Large intestine (tissue), 3 donors: ENCODE results near the gene BCAP31. TPM values are rescaled to one million over a fixed set of nuclear protein-coding genes. Genes with fewer than 3 reads are reported as not detected.
A peak's percentile ranks its signal among the peaks of the same experiment; 100 is the strongest.
"Not testable (repeated sequence)": the region's sequence is repeated elsewhere in the genome, so short reads cannot be mapped to it uniquely, and the experiment has no call there.

Experiments used
- DNase-seq, 2 donors: peaks; one replicate each; pipeline versions ENCODE4 v3.0.0 to v3.0.0-alpha.2; 2013
- H3K27ac ChIP-seq: one replicate; pipeline ENCODE4 v1.5.1; 2013; ENCODE audit warnings: low read length
- H3K27me3 ChIP-seq: 2 replicates; pipeline ENCODE4 v1.6.1; 2013; ENCODE audit warnings: low read length; ENCODE audit not compliant: control insufficient read depth, insufficient read depth
- H3K36me3 ChIP-seq: 2 replicates; pipeline ENCODE4 v1.6.1; 2013; ENCODE audit warnings: low read length; ENCODE audit not compliant: control insufficient read depth, insufficient read depth
- H3K4me1 ChIP-seq: one replicate; pipeline ENCODE4 v1.6.1; 2013; ENCODE audit warnings: low read length; ENCODE audit not compliant: control insufficient read depth, insufficient read depth
- H3K4me3 ChIP-seq: one replicate; pipeline ENCODE4 v1.5.1; 2013; ENCODE audit warnings: low read length
- H3K9me3 ChIP-seq: one replicate; pipeline ENCODE4 v1.6.1; 2013; ENCODE audit warnings: mild to moderate bottlenecking, low read depth, low read length, moderate library complexity; ENCODE audit not compliant: control insufficient read depth
- WGBS: methylation state at CpG from one replicate; pipeline ENCODE4 v1.1.5; 2013; ENCODE audit warnings: low lambda C conversion rate; ENCODE audit not compliant: insufficient coverage; 5-methylcytosine and 5-hydroxymethylcytosine counted together
- polyA plus RNA-seq: library from polyadenylated mRNA; unstranded; fragments of 120-200 nt; gene quantifications from one replicate; pipeline ENCODE4 v1.2.1, GENCODE V29; 2013

BCAP31 gene
- polyA plus RNA-seq, 1 donor = 198 TPM

- Histone ChIP-seq H3K4me1 (peaks cover 10% of the 10 kb centered on the region), H3K4me3 (no peak overlapping the region), H3K36me3 (peaks cover 23% of the 10 kb centered on the region), H3K27me3 (no peaks in the 10 kb centered on the region), H3K9me3 (no peaks in the 10 kb centered on the region), H3K27ac (no peak overlapping the region)
- WGBS = no CpG with 5 or more reads among the region's 24 CpGs
- DNase-seq = peak in 1 of 2 donors; percentile 25
Measured at GRCh38 chrX:153692611-153693156, 31.5 kb downstream of the BCAP31 start.

- WGBS = no CpG with 5 or more reads among the region's 4 CpGs
- Histone ChIP-seq H3K4me3 (no peak overlapping the region), H3K4me1 (peaks cover 13% of the 10 kb centered on the region), H3K27ac (no peak overlapping the region), H3K36me3 (peaks cover 23% of the 10 kb centered on the region), H3K27me3 (no peaks in the 10 kb centered on the region), H3K9me3 (no peaks in the 10 kb centered on the region)
- DNase-seq = no peak
Measured at GRCh38 chrX:153692003-153692402, 32.2 kb downstream of the BCAP31 start.

GRCh38 chrX:153691032-153691827 lies 33.0 kb downstream of the BCAP31 start:
- H3K27ac ChIP-seq, H3K9me3 ChIP-seq, DNase-seq, H3K4me3 ChIP-seq, H3K27me3 ChIP-seq: not testable (repeated sequence)
- peaks cover 19% of the 10 kb centered on the region for H3K4me1 ChIP-seq
- WGBS = no CpG with 5 or more reads among the region's 21 CpGs
- peaks cover 23% of the 10 kb centered on the region for H3K36me3 ChIP-seq

- WGBS = no CpG with 5 or more reads among the region's 14 CpGs
- Histone ChIP-seq H3K4me1 (peaks cover 27% of the 10 kb centered on the region), H3K9me3 (no peaks in the 10 kb centered on the region), H3K4me3 (peak overlapping the region; percentile 47), H3K36me3 (peaks cover 19% of the 10 kb centered on the region), H3K27ac (peak overlapping the region; percentile 24), H3K27me3 (no peaks in the 10 kb centered on the region)
- no peak for DNase-seq
Measured at GRCh38 chrX:153690466-153690865, 33.7 kb downstream of the BCAP31 start.

- no peaks in the 10 kb centered on the region for H3K27me3 ChIP-seq
- DNase-seq = peak in 1 of 2 donors; percentile 32
- H3K4me1 ChIP-seq = peaks cover 33% of the 10 kb centered on the region
- peak overlapping the region; percentile 47 for H3K4me3 ChIP-seq
- no peaks in the 10 kb centered on the region for H3K9me3 ChIP-seq
- WGBS = no CpG with 5 or more reads among the region's 19 CpGs
- H3K36me3 ChIP-seq = peaks cover 16% of the 10 kb centered on the region
- peak overlapping the region; percentile 24 for H3K27ac ChIP-seq
Measured at GRCh38 chrX:153689654-153690465, 34.3 kb downstream of the BCAP31 start.

- Histone ChIP-seq H3K27me3 (no peaks in the 10 kb centered on the region), H3K4me3 (peak overlapping the region; percentile 47), H3K9me3 (no peaks in the 10 kb centered on the region), H3K4me1 (peaks cover 38% of the 10 kb centered on the region), H3K36me3 (peaks cover 15% of the 10 kb centered on the region), H3K27ac (peak overlapping the region; percentile 24)
- WGBS = no CpG with 5 or more reads among the region's 53 CpGs
- peak in 1 of 2 donors; percentile 20 for DNase-seq
Measured at GRCh38 chrX:153688911-153689590, 35.1 kb downstream of the BCAP31 start.

- no CpG with 5 or more reads among the region's 57 CpGs for WGBS
- no peak overlapping the region for H3K27ac ChIP-seq
- peak overlapping the region; percentile 28 for H3K4me3 ChIP-seq
- no peaks in the 10 kb centered on the region for H3K27me3 ChIP-seq
- H3K4me1 ChIP-seq = peaks cover 38% of the 10 kb centered on the region
- peaks cover 15% of the 10 kb centered on the region for H3K36me3 ChIP-seq
- no peak for DNase-seq
- no peaks in the 10 kb centered on the region for H3K9me3 ChIP-seq
Measured at GRCh38 chrX:153688506-153688905, 35.7 kb downstream of the BCAP31 start.

GRCh38 chrX:153688071-153688470 lies 36.1 kb downstream of the BCAP31 start:
- DNase-seq = no peak
- WGBS = no CpG with 5 or more reads among the region's 69 CpGs
- H3K9me3 ChIP-seq = no peaks in the 10 kb centered on the region
- no peak overlapping the region for H3K27ac ChIP-seq
- peaks cover 38% of the 10 kb centered on the region for H3K4me1 ChIP-seq
- peaks cover 15% of the 10 kb centered on the region for H3K36me3 ChIP-seq
- H3K4me3 ChIP-seq = no peak overlapping the region
- no peaks in the 10 kb centered on the region for H3K27me3 ChIP-seq

GRCh38 chrX:153687121-153688039 lies 36.8 kb downstream of the BCAP31 start, which contains the start of gene SLC6A8:
Gene SLC6A8, plus strand, starts transcription at chrX:153687926. Its CDS starts 649 bp downstream, at chrX:153688575.
- Histone ChIP-seq H3K27ac (peak within 1 kb of the TSS; percentile 81), H3K36me3 (peaks cover 10% of the 10 kb centered on the region), H3K4me3 (peak within 1 kb of the TSS; percentile 48), H3K9me3 (no peaks in the 10 kb centered on the region), H3K27me3 (no peaks in the 10 kb centered on the region), H3K4me1 (peaks cover 35% of the 10 kb centered on the region)
- no CpG with 5 or more reads among the region's 66 CpGs for WGBS
- DNase-seq = peak in 1 of 2 donors; percentile 62
